Testis (tissue), 3 donors: ENCODE results near the gene XAB2. TPM values are rescaled to one million over a fixed set of nuclear protein-coding genes. Genes with fewer than 3 reads are reported as not detected.

Source experiments
- DNase-seq: peaks from one replicate; pipeline ENCODE4 v3.0.0-alpha.2; 2019
- H3K27ac ChIP-seq, 2 donors: fragments of 200-600 bp; sonication (generic); one replicate each; pipeline ENCODE4 v1.5.1; 2019
- H3K27me3 ChIP-seq: fragments of 200-600 bp; sonication (generic); one replicate; pipeline ENCODE4 v1.5.1; 2019
- H3K36me3 ChIP-seq: fragments of 200-600 bp; sonication (generic); one replicate; pipeline ENCODE4 v1.5.1; 2017; ENCODE audit warnings: low read depth; ENCODE audit errors: missing control alignments
- H3K4me1 ChIP-seq: fragments of 200-600 bp; sonication (generic); one replicate; pipeline ENCODE4 v1.5.1; 2019
- H3K4me3 ChIP-seq, 2 donors: fragments of 200-600 bp; sonication (generic); one replicate each; pipeline ENCODE4 v1.5.1; 2017 to 2019
- H3K9me3 ChIP-seq: fragments of 200-600 bp; sonication (generic); one replicate; pipeline ENCODE4 v1.5.1; 2017
- POLR2A ChIP-seq: fragments of 450-650 bp; IDR thresholded peaks from one replicate; pipeline ENCODE4 v1.6.1; 2017; ENCODE audit warnings: antibody characterized with exemption, mild to moderate bottlenecking, moderate library complexity
- WGBS, 2 donors: methylation state at CpG; one replicate each; pipeline ENCODE4 v1.1.5; 2018; 5-methylcytosine and 5-hydroxymethylcytosine counted together
- intact Hi-C: fragments of 100-400 bp; cut with DNase I; formaldehyde crosslinking; loops from one replicate; pipeline ENCODE4 v1.15.1; 2023; ENCODE audit warnings: low total_unique reads
- polyA plus RNA-seq: library from polyadenylated mRNA; stranded (reverse); fragments of 350-450 nt; fragmentation: Illumina TruSeq; extraction: RNeasy Lipid Tissue Mini Kit (QIAGEN cat#74804); gene quantifications from one replicate; pipeline ENCODE4 v1.2.3, GENCODE V29; 2014; ENCODE audit warnings: low read depth, low replicate concordance; ENCODE audit not compliant: insufficient read depth
- total RNA-seq, 2 donors: library from RNA; depleted of rRNA; stranded (reverse); fragments of >200 nt; gene quantifications; one replicate each; pipeline ENCODE4 v1.2.3, GENCODE V29; 2016
- TF ChIP-seq, protein P1 (sequence below), 3 experiments: fragments of 450-650 bp in 2 of 3; fragments of 200-600 bp in 1 of 3; sonication (generic) in 1 of 3; IDR thresholded peaks; one replicate each; pipeline ENCODE4 v1.5.1; 2016 to 2019; ENCODE audit warnings: antibody characterized with exemption in 3 of 3, mild to moderate bottlenecking in 2 of 3, moderate library complexity in 1 of 3

The XAB2 gene
- total and polyA plus RNA-seq, 3 donors from 2014 or later: 90.3 to 128 (median 97.2) TPM

GRCh38 chr19:7635670-7636069 is 6.3 kb upstream of the XAB2 start:
- Histone ChIP-seq H3K4me3 (no peak overlapping the region), H3K4me1 (peaks cover 2% of the 10 kb centered on the region), H3K9me3 (no peaks in the 10 kb centered on the region), H3K27me3 (no peaks in the 10 kb centered on the region), H3K27ac (no peak overlapping the region), H3K36me3 (no peaks in the 10 kb centered on the region)
- 47 to 60% methylated on average over 6 of the region's 6 CpGs for WGBS, 2 donors
- no peak for TF ChIP-seq POLR2A
- TF ChIP-seq, protein P1, sequence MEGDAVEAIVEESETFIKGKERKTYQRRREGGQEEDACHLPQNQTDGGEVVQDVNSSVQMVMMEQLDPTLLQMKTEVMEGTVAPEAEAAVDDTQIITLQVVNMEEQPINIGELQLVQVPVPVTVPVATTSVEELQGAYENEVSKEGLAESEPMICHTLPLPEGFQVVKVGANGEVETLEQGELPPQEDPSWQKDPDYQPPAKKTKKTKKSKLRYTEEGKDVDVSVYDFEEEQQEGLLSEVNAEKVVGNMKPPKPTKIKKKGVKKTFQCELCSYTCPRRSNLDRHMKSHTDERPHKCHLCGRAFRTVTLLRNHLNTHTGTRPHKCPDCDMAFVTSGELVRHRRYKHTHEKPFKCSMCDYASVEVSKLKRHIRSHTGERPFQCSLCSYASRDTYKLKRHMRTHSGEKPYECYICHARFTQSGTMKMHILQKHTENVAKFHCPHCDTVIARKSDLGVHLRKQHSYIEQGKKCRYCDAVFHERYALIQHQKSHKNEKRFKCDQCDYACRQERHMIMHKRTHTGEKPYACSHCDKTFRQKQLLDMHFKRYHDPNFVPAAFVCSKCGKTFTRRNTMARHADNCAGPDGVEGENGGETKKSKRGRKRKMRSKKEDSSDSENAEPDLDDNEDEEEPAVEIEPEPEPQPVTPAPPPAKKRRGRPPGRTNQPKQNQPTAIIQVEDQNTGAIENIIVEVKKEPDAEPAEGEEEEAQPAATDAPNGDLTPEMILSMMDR (IDR thresholded peaks at IDR 0.05): no peak
- intact Hi-C loops: no loop called here
- DNase-seq: no peak

- Histone ChIP-seq H3K9me3 (no peaks in the 10 kb centered on the region), H3K36me3 (no peaks in the 10 kb centered on the region), H3K27me3 (no peaks in the 10 kb centered on the region), H3K4me1 (peaks cover 11% of the 10 kb centered on the region), H3K27ac (no peak within 1 kb of the TSS), H3K4me3 (no peak within 1 kb of the TSS)
- DNase-seq: no peak
- intact Hi-C loops: no loop called here
- no peak for TF ChIP-seq POLR2A
- TF ChIP-seq, protein P1 (IDR thresholded peaks at IDR 0.05): no peak
- whole genome bisulfite sequencing, 2 donors: 39 to 60% methylated on average over 1 to 2 of the region's 2 CpGs
Observed at GRCh38 chr19:7633698-7634097, 4.4 kb upstream of the XAB2 start, which contains the start of gene PCP2. Gene PCP2, minus strand, starts transcription at chr19:7633719. Its CDS starts 262 bp downstream, at chr19:7633457.

- no peak overlapping the region for H3K27ac ChIP-seq
- no peak overlapping the region for H3K4me3 ChIP-seq
- no peaks in the 10 kb centered on the region for H3K36me3 ChIP-seq
- WGBS, 2 donors: 86 to 89% methylated on average over 11 to 40 of the region's 40 CpGs
- no peaks in the 10 kb centered on the region for H3K27me3 ChIP-seq
- intact Hi-C loops: no loop called here
- DNase-seq: no peak
- H3K9me3 ChIP-seq: no peaks in the 10 kb centered on the region
- TF ChIP-seq POLR2A: no peak
- TF ChIP-seq, protein P1 (IDR thresholded peaks at IDR 0.05): no peak
- peaks cover 20% of the 10 kb centered on the region for H3K4me1 ChIP-seq
Observed at GRCh38 chr19:7632340-7633203, 3.2 kb upstream of the XAB2 start.

DNA sequence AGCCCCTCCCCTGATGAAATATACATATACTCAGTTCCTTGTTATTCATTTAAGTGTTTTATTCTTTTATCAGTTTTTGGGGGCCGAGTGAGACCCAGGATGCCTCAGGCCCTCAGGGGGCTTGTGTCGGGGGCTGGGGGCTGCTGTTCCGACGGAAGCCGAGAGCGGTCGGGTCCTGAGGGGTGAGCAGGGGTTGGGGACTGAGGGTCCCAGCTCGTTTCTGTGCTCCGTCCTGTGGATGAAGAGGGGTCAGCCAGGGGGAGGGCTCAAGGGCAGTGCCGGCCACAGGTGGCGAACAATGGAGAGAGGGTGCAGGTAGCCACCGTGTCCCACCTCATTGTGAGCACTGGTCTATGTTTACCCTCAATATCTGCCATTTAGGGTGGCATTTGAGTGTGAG is 2.2 kb upstream of the XAB2 start:
- Histone ChIP-seq H3K4me1 (peaks cover 20% of the 10 kb centered on the region), H3K36me3 (no peaks in the 10 kb centered on the region), H3K9me3 (no peaks in the 10 kb centered on the region), H3K27me3 (no peaks in the 10 kb centered on the region), H3K27ac (no peak overlapping the region), H3K4me3 (no peak overlapping the region)
- intact Hi-C loops: no loop called here
- no peak for DNase-seq
- WGBS, 2 donors: 84 to 91% methylated on average over 12 of the region's 12 CpGs
- no peak for TF ChIP-seq POLR2A
- TF ChIP-seq, protein P1 (IDR thresholded peaks at IDR 0.05): no peak
